ENCODE data around the gene SRBD1.

The SRBD1 gene

GRCh38 chr2:45631955-45632354 is 20.9 kb upstream of the SRBD1 start:
- peaks cover 8 to 14% of the 10 kb centered on the region in 2 donors for H3K27me3 ChIP-seq (ENCODE audit: control insufficient read depth in 1 of 2, insufficient read depth in 2 of 2, low read length in 2 of 2)
- H3K9ac ChIP-seq (ENCODE audit: low read depth in 1 of 2, low read length in 2 of 2), result no peak overlapping the region
- H3K27ac ChIP-seq (ENCODE audit: low read depth, low read length), result no peak overlapping the region
- H3K4me3 ChIP-seq (ENCODE audit: low read depth in 1 of 2, low read length in 2 of 2), result no peak overlapping the region
- H3K4me1 ChIP-seq (ENCODE audit: control insufficient read depth in 1 of 2, insufficient read depth in 2 of 2, low read length in 2 of 2), result no peaks in the 10 kb centered on the region
- no peaks in the 10 kb centered on the region for H3K36me3 ChIP-seq (ENCODE audit: control insufficient read depth in 1 of 2, insufficient read depth in 2 of 2, low read length in 2 of 2)
- no peaks in the 10 kb centered on the region for H3K9me3 ChIP-seq (ENCODE audit: control insufficient read depth in 1 of 2, low read length in 2 of 2)

DNA sequence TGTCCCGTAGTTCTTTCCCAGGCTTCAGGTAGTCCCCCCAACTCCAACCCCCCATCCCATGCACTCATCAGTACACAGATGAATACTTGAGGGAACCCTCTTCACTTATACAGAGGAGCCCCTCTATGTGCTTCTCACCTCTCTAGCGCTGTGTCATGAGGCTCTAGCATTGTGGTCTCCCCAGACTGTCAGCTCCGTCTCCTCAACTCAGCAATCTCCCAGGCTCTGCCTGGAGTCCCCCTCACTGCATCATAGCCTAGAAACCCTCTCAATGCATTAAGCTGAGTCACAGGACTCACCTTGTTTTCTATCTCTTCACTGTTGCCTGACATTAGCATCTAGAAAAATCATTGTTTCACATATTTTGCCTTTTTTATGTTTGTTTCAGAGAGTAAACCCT is 20.3 kb upstream of the SRBD1 start:
- Histone ChIP-seq H3K27ac (ENCODE audit: low read depth, low read length) (no peak overlapping the region), H3K36me3 (ENCODE audit: control insufficient read depth in 1 of 2, insufficient read depth in 2 of 2, low read length in 2 of 2) (no peaks in the 10 kb centered on the region), H3K9ac (ENCODE audit: low read depth in 1 of 2, low read length in 2 of 2) (no peak overlapping the region), H3K9me3 (ENCODE audit: control insufficient read depth in 1 of 2, low read length in 2 of 2) (no peaks in the 10 kb centered on the region), H3K27me3 (ENCODE audit: control insufficient read depth in 1 of 2, insufficient read depth in 2 of 2, low read length in 2 of 2) (peaks cover 8 to 14% of the 10 kb centered on the region in 2 donors), H3K4me1 (ENCODE audit: control insufficient read depth in 1 of 2, insufficient read depth in 2 of 2, low read length in 2 of 2) (no peaks in the 10 kb centered on the region), H3K4me3 (ENCODE audit: low read depth in 1 of 2, low read length in 2 of 2) (no peak overlapping the region)

GRCh38 chr2:45629971-45630370 is 18.9 kb upstream of the SRBD1 start:
- H3K36me3 ChIP-seq (ENCODE audit: control insufficient read depth in 1 of 2, insufficient read depth in 2 of 2, low read length in 2 of 2), result no peaks in the 10 kb centered on the region
- H3K4me3 ChIP-seq (ENCODE audit: low read depth in 1 of 2, low read length in 2 of 2), result no peak overlapping the region
- no peak overlapping the region for H3K27ac ChIP-seq (ENCODE audit: low read depth, low read length)
- H3K4me1 ChIP-seq (ENCODE audit: control insufficient read depth in 1 of 2, insufficient read depth in 2 of 2, low read length in 2 of 2), result no peaks in the 10 kb centered on the region
- H3K9ac ChIP-seq (ENCODE audit: low read depth in 1 of 2, low read length in 2 of 2), result no peak overlapping the region
- H3K27me3 ChIP-seq (ENCODE audit: control insufficient read depth in 1 of 2, insufficient read depth in 2 of 2, low read length in 2 of 2), result peaks cover 8 to 13% of the 10 kb centered on the region in 2 donors
- no peaks in the 10 kb centered on the region for H3K9me3 ChIP-seq (ENCODE audit: control insufficient read depth in 1 of 2, low read length in 2 of 2)

DNA sequence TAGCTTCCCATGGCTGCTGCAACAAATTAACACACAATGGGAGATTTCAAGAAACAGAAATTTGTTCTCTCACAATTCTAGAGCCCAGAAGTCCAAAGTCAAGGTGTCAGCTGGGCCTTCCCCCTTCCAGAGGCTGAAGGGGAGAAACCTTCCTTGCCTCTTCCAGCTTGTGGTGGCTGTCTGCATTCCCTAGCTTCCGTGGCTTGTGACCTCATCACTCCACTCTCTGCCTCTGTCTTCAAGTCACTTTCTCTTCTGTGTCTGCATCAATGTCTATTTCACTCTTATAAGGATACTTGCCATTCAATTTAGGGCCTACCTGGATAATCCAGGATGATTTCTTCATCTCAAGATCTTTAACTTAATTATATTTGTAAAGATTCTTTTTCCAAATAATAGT is 16.8 kb upstream of the SRBD1 start:
- H3K9ac ChIP-seq (ENCODE audit: low read depth in 1 of 2, low read length in 2 of 2), result no peak overlapping the region
- no peaks in the 10 kb centered on the region for H3K4me1 ChIP-seq (ENCODE audit: control insufficient read depth in 1 of 2, insufficient read depth in 2 of 2, low read length in 2 of 2)
- H3K9me3 ChIP-seq (ENCODE audit: control insufficient read depth in 1 of 2, low read length in 2 of 2), result no peaks in the 10 kb centered on the region
- no peak overlapping the region for H3K4me3 ChIP-seq (ENCODE audit: low read depth in 1 of 2, low read length in 2 of 2)
- no peak overlapping the region for H3K27ac ChIP-seq (ENCODE audit: low read depth, low read length)
- no peaks in the 10 kb centered on the region for H3K36me3 ChIP-seq (ENCODE audit: control insufficient read depth in 1 of 2, insufficient read depth in 2 of 2, low read length in 2 of 2)
- peaks cover 3 to 8% of the 10 kb centered on the region in 2 donors for H3K27me3 ChIP-seq (ENCODE audit: control insufficient read depth in 1 of 2, insufficient read depth in 2 of 2, low read length in 2 of 2)

GRCh38 chr2:45626387-45627221 is 15.5 kb upstream of the SRBD1 start:
- Histone ChIP-seq H3K4me3 (ENCODE audit: low read depth in 1 of 2, low read length in 2 of 2) (no peak overlapping the region), H3K9ac (ENCODE audit: low read depth in 1 of 2, low read length in 2 of 2) (no peak overlapping the region), H3K27me3 (ENCODE audit: control insufficient read depth in 1 of 2, insufficient read depth in 2 of 2, low read length in 2 of 2) (peaks cover 3 to 4% of the 10 kb centered on the region in 2 donors), H3K4me1 (ENCODE audit: control insufficient read depth in 1 of 2, insufficient read depth in 2 of 2, low read length in 2 of 2) (no peaks in the 10 kb centered on the region), H3K9me3 (ENCODE audit: control insufficient read depth in 1 of 2, low read length in 2 of 2) (no peaks in the 10 kb centered on the region), H3K27ac (ENCODE audit: low read depth, low read length) (no peak overlapping the region), H3K36me3 (ENCODE audit: control insufficient read depth in 1 of 2, insufficient read depth in 2 of 2, low read length in 2 of 2) (no peaks in the 10 kb centered on the region)

GRCh38 chr2:45625824-45626223 is 14.8 kb upstream of the SRBD1 start:
- Histone ChIP-seq H3K9me3 (ENCODE audit: control insufficient read depth in 1 of 2, low read length in 2 of 2) (no peaks in the 10 kb centered on the region), H3K27ac (ENCODE audit: low read depth, low read length) (no peak overlapping the region), H3K4me1 (ENCODE audit: control insufficient read depth in 1 of 2, insufficient read depth in 2 of 2, low read length in 2 of 2) (no peaks in the 10 kb centered on the region)

DNA sequence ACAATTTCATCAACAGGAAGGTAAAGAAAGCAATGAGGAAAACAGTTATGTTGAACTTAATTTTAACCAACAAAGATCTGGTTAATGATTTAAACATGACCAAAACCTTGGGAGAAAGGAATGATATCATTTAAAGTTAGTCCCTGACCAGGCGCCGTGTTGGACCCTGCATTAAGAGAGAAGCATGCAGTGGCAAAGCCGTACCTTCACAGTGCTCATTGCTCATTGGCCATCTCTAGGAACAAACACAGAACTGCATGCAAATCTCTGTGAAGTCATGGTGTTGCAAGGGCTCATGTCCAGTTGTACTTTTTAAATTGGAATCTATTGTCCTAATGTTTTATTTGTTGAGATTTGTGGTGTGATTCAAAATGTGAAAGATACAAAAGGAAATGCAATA is 12.0 kb upstream of the SRBD1 start:
- H3K4me3 ChIP-seq (ENCODE audit: low read depth in 1 of 2, low read length in 2 of 2), result no peak overlapping the region
- H3K9ac ChIP-seq (ENCODE audit: low read depth in 1 of 2, low read length in 2 of 2), result no peak overlapping the region
- H3K9me3 ChIP-seq (ENCODE audit: control insufficient read depth in 1 of 2, low read length in 2 of 2), result no peaks in the 10 kb centered on the region
- H3K27ac ChIP-seq (ENCODE audit: low read depth, low read length), result no peak overlapping the region
- H3K36me3 ChIP-seq (ENCODE audit: control insufficient read depth in 1 of 2, insufficient read depth in 2 of 2, low read length in 2 of 2), result no peaks in the 10 kb centered on the region
- no peaks in the 10 kb centered on the region for H3K4me1 ChIP-seq (ENCODE audit: control insufficient read depth in 1 of 2, insufficient read depth in 2 of 2, low read length in 2 of 2)
- H3K27me3 ChIP-seq (ENCODE audit: control insufficient read depth in 1 of 2, insufficient read depth in 2 of 2, low read length in 2 of 2), result no peaks in the 10 kb centered on the region

More at GRCh38 chr2:45625824-45626223, 14.8 kb upstream of the SRBD1 start:
- no peak overlapping the region for H3K9ac ChIP-seq (ENCODE audit: low read depth in 1 of 2, low read length in 2 of 2)
- H3K36me3 ChIP-seq (ENCODE audit: control insufficient read depth in 1 of 2, insufficient read depth in 2 of 2, low read length in 2 of 2), result no peaks in the 10 kb centered on the region
- no peaks in the 10 kb centered on the region for H3K27me3 ChIP-seq (ENCODE audit: control insufficient read depth in 1 of 2, insufficient read depth in 2 of 2, low read length in 2 of 2)
- no peak overlapping the region for H3K4me3 ChIP-seq (ENCODE audit: low read depth in 1 of 2, low read length in 2 of 2)

- Histone ChIP-seq H3K27me3 (ENCODE audit: control insufficient read depth in 1 of 2, insufficient read depth in 2 of 2, low read length in 2 of 2) (no peaks in the 10 kb centered on the region), H3K4me1 (ENCODE audit: control insufficient read depth in 1 of 2, insufficient read depth in 2 of 2, low read length in 2 of 2) (no peaks in the 10 kb centered on the region), H3K9me3 (ENCODE audit: control insufficient read depth in 1 of 2, low read length in 2 of 2) (no peaks in the 10 kb centered on the region), H3K9ac (ENCODE audit: low read depth in 1 of 2, low read length in 2 of 2) (no peak overlapping the region), H3K36me3 (ENCODE audit: control insufficient read depth in 1 of 2, insufficient read depth in 2 of 2, low read length in 2 of 2) (no peaks in the 10 kb centered on the region), H3K27ac (ENCODE audit: low read depth, low read length) (no peak overlapping the region), H3K4me3 (ENCODE audit: low read depth in 1 of 2, low read length in 2 of 2) (no peak overlapping the region)
Observed at GRCh38 chr2:45622336-45623075, 11.4 kb upstream of the SRBD1 start.

GRCh38 chr2:45617496-45617895 is 6.4 kb upstream of the SRBD1 start:
- Histone ChIP-seq H3K9me3 (ENCODE audit: control insufficient read depth in 1 of 2, low read length in 2 of 2) (no peaks in the 10 kb centered on the region), H3K9ac (ENCODE audit: low read depth in 1 of 2, low read length in 2 of 2) (no peak overlapping the region), H3K27me3 (ENCODE audit: control insufficient read depth in 1 of 2, insufficient read depth in 2 of 2, low read length in 2 of 2) (no peaks in the 10 kb centered on the region), H3K4me1 (ENCODE audit: control insufficient read depth in 1 of 2, insufficient read depth in 2 of 2, low read length in 2 of 2) (no peaks in the 10 kb centered on the region), H3K4me3 (ENCODE audit: low read depth in 1 of 2, low read length in 2 of 2) (no peak overlapping the region), H3K36me3 (ENCODE audit: control insufficient read depth in 1 of 2, insufficient read depth in 2 of 2, low read length in 2 of 2) (no peaks in the 10 kb centered on the region), H3K27ac (ENCODE audit: low read depth, low read length) (no peak overlapping the region)

DNA sequence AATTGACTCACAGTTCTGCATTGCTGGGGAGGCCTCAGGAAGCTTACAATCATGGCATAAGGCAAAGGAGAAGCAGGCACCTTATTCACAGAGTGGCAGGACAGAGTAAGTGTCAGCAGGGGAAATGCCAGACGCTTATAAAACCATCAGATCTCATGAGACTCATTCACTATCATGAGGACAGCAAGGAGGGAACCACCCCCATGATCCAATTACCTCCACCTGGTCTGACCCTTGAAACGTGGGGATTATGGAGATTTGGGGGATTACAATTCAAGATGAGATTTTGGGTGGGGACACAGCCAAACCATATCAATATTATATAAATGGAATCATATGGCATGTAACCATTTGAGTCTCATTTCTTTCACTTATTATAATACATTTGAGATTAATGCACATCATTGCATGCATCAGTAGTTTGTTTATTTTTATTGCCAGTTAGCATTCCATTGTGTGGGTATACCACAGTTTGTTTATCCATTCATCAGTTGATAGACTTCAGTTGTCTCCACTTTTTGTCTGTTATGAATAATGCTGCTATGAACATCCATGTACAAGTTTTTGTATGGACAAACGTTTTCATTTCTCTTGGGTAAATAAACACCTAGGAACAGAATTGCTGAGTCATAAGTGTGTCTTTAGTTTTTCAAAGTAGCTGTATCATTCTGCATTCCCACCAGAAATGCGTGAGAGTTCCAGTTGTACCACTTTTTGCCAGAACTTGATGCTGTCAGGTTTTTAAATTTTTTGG is 5.8 kb upstream of the SRBD1 start:
- no peaks in the 10 kb centered on the region for H3K27me3 ChIP-seq (ENCODE audit: control insufficient read depth in 1 of 2, insufficient read depth in 2 of 2, low read length in 2 of 2)
- no peak overlapping the region for H3K27ac ChIP-seq (ENCODE audit: low read depth, low read length)

More for the DNA sequence above, 5.8 kb upstream of the SRBD1 start:
- H3K9ac ChIP-seq (ENCODE audit: low read depth in 1 of 2, low read length in 2 of 2), result no peak overlapping the region
- no peaks in the 10 kb centered on the region for H3K36me3 ChIP-seq (ENCODE audit: control insufficient read depth in 1 of 2, insufficient read depth in 2 of 2, low read length in 2 of 2)
- no peak overlapping the region for H3K4me3 ChIP-seq (ENCODE audit: low read depth in 1 of 2, low read length in 2 of 2)
- H3K4me1 ChIP-seq (ENCODE audit: control insufficient read depth in 1 of 2, insufficient read depth in 2 of 2, low read length in 2 of 2), result peaks cover under 1 to 2% of the 10 kb centered on the region in 2 donors
- no peaks in the 10 kb centered on the region for H3K9me3 ChIP-seq (ENCODE audit: control insufficient read depth in 1 of 2, low read length in 2 of 2)
